ENCODE measurements around the gene MTX3.

The MTX3 gene

DNA sequence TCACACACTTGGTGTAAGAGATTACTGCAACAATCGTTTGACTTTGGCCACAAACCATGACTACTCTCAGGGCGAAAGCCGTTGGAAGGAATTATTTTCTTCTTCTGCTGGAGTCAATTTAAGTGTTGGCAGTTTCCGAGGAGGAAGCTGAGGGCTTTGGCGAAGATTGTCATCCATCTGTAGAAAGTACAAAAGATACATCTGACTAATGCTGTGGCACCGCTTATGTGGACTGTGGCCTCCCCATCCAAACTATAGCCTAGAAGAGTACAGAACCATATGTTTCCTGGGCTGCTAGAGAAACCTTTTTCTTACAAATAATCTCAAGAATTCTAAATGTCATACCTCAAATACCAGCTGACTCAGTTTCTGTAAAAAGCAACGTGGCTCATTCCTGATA, 7.4 kb downstream of the MTX3 start:
- DNase-seq (ENCODE audit: low read depth in 2 of 2): no peak

DNA sequence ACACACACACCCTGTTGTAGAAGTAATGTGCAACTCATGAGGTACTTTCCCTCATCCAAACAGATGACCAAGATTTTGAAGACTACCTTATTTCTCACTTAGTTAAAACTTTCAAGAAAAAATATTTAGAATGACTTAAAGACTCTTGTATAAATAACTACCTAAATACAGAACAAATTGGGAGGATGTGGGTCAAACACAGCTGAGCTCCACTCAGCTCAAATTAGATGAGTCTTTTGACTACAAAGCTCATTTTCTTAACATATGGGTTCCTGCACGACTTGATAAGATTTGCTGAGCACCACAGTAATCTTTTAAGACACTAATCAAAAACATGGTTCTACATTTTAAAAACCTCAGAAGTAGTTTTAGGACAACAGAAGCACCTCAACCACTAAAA, 8.9 kb downstream of the MTX3 start:
- DNase-seq (ENCODE audit: low read depth in 2 of 2): no peak

DNA sequence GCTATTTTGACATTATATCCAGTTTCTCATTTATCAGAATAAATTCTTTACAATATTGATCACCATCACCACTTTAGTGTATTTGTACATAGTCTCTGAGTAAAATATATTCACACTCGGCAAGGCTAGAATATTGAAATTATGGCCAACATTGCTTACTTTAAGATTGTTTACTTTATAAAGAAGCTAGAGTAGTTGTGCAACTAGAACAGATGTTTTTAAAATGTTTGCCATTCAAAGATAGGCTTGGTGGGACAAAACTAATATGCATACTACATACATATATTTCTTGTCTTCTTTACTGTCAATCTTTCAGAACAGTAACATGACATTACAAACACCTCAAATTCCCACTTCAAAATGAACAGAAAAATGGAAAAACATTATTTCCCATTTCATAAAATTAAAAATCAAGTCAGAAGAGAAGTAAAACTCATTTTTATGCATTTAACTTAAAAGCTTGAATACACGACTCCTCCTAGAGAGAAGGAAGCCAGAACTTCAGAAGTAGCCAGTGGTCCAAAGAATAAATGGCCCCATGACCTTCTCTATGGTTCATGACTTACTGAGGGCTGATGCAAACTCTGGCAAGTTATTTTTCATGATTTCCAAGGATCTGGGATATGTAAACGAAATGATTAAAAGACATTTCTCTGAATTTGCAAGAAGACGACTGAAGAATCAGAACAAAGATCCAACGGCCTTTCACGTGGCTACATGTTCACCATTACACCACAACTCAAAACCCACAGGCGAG, 14.1 kb downstream of the MTX3 start:
- DNase-seq (ENCODE audit: low read depth in 2 of 2): no peak

DNA sequence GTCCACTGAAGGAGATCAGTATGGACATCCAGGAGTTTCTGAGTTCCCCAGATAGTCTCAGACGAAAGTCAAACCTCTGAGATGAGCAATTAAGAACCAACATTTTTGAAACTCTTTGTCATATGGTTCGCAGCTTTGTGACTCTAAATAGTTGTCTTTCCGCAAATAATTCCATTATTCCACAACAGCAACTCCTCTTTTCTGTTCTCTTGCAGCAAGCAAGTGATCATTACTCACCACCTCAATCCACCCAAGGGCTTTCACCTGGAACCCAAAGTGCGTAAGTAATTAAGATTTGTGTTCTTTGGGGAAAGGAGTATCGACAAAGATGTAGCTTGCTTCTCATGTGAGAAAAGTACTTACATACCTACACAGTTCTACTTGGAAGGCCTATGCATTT, 15.6 kb downstream of the MTX3 start:
- DNase-seq (ENCODE audit: low read depth in 2 of 2): no peak

DNA sequence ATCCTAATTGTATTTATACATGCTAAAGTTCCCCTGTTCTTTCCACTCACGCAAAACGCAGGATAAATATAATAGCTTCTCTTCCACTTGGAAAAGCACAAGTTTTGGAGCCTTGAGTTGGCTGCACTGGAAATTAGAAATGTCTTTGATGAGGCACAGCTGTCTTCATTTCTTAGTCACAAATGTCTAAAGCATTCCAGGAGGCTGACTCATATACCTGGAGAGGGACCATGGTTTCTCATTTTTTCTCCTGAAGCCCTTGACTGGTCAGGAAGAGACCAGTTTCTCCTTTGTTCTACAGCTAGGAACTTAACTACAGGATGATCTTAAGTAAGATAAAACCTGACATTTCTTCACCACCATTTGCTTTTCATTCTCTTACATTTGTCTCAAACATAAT, 16.2 kb downstream of the MTX3 start:
- no peak for DNase-seq (ENCODE audit: low read depth in 2 of 2)

DNA sequence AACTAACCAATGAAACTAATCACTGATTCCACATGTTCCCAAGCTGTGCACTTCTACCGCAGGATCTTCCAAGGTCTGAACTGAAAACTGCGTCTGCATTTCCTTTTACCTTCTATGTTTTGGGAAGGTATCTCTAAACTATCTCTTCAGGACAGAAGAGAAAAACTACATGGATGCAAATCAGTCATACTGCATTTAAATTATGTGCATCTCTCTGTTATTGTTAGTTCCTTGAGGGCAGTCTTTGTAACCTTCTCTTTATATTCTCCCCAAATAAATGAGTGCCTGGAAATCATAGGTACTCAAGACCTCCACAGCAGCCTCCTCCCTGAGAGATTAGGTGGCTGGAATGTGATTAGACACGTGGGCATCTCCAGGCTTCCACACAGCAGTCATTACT, 17.1 kb downstream of the MTX3 start:
- DNase-seq (ENCODE audit: low read depth in 2 of 2): no peak

DNA sequence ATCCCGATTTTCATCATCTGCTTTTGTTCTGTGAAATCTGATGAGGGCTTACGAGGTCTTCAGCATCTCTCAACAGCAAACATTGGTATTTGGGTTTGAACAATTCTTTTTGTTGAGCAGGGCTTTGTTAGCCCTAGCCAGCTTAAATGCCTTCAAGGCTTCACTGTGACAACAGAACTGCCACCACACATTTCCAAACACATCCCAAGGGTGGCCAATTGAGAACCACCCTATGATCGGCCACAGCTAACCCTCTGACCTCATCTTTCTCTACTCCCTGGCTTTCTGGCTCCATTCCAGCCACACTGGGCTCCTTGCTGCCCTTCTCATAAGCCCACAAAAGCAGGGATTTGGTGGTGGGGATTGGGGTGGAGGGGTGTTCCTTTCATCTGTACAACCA, 17.6 kb downstream of the MTX3 start:
- no peak for DNase-seq (ENCODE audit: low read depth in 2 of 2)

DNA sequence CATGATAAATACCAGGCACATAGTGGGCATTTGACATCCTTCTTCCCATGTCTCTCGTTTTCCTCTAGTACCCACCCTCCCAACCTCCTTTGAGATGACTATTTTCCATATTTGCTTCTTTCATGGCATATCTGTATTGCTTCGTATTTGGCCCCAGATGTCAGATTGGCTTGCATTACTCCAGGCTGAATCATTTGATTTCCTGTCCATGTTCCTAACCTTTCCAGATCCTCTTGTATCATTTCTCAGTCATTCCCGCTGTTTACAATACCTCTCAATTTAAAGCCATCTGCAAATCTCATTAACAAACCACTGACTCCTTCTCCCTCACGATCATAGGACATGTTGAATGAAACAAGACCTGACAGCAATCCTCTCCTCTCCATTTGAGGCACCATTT, 19.9 kb downstream of the MTX3 start:
- DNase-seq (ENCODE audit: low read depth in 2 of 2): no peak

DNA sequence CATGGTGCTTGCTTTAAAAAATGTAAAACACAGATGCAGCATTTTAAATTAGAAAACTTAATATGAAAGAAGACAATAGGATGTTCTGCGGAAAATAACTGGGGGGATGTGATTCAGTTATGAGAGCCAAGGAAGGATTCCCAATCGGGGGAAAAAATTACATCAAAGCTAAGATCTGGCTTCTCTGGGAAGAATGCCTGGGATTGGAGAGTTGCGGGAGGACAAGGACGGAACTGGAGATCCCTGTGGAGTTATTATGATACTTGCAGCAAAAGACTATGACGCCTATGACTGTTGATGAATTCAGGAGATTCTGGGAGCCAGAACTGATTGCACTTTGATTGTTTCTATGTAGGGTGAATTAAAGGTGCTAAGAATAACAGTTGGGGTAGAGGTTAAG, 24.6 kb downstream of the MTX3 start:
- no peak for DNase-seq (ENCODE audit: low read depth in 2 of 2)

DNA sequence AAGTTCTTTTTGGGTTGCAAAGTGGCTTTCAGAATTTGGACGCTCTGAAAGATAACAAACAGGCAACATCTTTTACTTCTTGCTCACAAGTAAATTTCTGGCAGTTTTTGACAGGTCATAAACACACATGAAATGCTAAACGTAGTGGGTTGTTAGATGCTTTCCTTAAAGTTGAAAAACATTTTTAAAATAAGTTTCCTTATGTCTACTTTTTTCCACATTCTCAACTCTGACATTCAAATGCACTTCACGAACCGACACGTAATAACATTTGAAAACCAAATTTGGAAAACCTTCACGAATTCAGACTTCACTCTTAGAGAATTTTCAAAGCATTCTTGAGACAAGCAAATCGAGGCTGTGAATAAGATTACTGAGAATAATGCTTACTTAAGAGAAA, 26.9 kb downstream of the MTX3 start:
- no peak for DNase-seq (ENCODE audit: low read depth in 2 of 2)

DNA sequence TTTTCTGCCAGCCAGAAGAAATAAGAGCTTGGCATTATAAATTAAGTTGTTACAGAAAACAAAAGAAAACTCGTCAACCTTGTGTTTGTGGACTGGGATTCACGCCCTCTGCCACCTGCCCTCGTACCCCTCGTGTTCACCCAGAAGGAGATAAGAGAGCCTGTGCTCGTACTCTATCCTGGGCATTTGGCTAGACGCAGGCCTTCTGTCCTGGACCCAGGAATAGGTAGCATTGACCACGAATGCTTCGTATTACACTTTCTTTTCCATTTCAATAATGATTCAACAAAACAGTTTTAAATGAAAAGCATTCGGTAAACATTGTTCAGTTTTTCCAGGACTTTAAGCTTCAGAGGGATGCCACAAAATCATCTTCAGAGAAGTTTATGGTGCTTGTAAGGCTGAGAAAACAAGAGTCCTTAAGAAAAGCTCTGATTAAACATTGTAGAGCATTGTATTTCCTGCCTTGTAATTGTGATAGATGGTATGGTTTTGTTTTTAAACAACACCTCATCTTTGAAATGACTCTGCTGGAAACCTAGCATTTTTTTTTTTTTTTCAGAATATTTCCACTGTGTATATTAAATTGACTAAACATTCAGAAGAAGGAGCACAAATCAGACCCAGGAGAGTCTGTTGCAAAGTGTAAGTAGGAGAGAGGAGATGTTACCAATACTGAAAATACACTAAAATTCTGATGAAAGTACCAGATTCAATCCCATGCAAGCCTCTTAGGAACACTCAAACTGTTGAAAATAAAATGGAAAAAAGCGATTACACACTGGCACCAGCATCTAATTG, 27.6 kb downstream of the MTX3 start:
- no peak for DNase-seq (ENCODE audit: low read depth in 2 of 2)

DNA sequence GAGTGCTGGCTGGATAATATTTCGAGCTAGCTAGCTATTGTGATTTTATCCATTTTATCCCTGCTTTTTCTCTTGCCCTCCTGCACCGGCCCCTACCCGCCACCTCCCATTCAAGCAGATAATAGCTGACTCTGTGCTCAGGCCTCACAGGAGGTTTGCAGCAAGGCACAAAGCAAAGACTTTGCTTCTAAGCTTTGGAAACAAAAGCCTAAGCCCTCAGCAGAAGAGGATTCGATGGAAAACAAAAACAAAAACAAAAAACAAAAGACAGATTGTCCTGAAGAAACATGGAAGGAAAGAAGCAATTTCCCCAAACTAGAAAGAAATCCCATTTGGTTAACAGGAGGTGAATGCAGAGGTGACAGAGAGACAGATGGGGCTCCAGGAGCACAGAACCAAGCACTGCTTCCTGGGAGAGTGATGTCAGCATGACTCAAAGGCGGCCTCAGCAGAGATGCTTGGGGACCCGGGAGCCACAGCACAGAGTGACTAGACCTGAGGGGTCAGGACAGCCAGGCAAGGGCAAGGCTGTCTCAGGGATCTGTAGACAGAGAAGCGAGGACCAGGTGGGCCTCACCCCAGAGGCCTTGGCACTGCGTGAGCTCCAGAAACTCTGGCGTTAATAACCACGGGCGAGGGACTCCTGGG, 28.4 kb downstream of the MTX3 start:
- peak; percentile 7 to 33 for DNase-seq (ENCODE audit: low read depth in 2 of 2)

DNA sequence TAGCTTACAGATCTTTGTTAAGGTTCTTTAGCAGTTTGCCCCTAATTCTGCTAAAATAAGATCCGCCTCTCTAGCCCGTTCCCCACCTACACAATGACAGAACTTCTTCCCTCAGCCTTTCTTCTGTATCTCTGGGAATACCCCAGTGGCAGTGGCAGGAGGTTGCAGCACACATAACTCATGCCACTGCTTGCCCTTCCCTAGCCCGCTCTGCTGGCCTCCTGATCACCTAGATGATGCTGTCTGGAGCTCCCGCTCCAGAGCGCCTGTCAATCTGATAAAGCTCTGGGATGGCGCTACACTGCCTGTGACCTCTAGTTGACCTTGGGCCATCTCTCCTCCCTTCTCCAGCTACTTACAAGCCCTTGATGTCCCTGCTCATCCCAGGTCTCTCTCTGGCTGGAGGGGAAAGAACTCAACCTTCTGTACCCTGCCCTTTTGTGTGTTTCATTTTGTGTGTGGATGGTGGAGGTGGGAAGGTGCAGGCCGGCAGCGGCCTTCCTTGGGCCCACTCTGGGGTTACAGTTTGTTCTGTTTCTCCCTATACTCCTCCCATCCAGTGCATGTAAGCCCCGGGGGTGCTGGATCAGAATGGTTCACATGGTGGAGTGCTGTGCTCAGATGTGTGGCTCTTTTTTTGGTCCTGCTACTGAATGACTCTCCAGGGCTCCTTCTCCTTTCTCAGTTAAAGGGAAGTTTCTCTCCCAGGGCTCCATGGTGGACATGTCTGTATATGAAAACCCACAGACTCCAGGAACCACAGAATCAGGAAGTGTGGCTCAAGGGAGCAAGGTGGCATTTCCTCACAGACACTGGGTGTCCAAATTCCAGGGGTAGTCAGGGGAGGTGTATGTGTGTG, 29.1 kb downstream of the MTX3 start:
- no peak for DNase-seq (ENCODE audit: low read depth in 2 of 2)

DNA sequence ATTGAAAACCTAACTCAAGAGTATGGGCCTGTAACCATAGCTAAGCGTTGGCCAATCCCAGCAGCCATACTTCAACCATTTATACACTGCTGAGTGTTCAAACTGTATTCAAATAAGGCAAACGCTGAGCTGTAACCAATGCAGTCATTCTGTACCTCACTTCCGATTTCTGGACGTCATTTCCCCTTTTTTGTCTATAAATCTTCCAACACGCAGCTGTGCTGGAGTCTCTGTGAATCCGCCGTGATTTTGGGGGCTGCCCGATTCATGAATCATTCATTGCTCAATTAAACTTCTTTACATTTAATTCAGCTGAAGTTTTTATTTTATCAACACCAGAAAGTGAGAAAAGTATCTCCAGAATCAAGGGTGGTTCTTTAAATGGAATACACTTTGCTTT, 31.7 kb downstream of the MTX3 start:
- no peak for DNase-seq (ENCODE audit: low read depth in 2 of 2)

DNA sequence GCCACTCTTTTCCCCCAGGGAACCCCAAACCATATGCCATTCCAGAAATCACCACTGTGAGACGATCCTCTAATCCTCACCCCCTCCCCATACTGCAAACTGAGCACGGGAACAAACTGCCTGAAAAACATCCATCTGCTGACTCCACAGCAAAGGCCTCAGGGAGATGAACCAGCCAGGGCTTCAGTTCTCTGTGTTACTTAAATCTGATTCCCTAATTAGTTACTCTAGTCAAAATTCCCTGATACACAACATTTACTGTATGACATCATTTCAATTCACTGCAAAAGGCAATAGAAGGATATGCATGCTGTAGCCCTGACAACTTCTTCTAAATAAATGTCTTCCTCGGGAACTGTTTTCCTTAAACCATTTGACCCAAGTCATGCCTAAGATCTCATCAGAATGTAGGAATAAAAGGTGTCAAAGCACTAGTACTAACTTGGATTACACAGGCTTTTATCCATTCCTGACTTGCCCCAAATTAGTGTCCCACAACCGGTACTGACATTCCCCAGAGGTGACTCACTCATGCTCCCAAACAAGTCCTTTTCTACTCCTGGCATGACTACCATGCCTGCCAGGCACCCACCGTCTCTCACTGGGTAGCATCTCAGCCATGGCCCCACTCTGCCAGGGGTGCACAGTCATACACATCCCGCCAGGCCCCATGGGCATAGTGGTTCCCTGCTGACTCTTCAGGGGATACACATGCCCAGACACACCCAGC, 35.0 kb downstream of the MTX3 start:
- no peak for DNase-seq (ENCODE audit: low read depth in 2 of 2)

DNA sequence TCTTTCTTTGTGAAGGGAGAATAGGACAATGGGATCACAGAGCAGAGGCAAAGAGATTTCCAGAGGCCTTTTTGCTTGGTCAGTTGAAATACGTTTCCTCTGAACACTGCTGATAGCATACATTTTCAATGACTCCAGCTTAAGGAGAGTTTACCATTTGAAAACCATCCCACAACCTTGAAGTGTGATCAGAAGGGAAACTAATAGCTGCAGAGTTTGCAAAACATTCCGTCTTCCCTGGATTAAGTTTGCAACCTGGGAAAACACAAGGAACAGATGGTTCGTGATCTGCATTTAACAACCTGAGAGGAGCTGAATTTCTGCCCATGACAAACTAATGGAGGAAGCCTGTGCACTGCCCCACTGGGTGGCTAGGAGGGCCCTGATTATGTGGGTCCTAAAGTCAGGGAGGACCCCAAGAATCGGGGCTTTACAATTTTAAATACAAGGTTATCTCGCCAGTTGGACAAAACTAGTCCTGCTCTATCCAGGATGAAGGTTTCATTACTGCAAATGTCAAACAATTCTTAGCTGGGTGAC, 35.6 kb downstream of the MTX3 start:
- no peak for DNase-seq (ENCODE audit: low read depth in 2 of 2)

DNA sequence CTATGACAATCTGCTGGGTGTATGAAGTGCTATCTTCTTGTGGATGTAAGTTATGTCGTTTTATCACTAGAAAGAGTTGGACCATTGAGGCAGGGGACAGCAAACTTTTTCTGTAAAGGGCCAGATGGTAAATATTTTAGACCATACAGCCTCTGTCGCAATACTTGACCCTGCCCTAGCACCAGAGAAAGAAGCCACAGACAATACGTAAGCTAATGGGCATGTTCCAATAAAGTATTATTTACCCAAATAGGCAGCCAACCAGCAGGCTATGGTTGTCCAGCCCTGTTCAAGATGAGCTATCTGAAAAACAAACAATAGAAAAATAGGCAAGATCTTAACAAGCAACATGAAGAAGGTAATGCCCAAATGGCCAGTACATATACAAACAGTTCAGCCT, 36.4 kb downstream of the MTX3 start:
- DNase-seq (ENCODE audit: low read depth in 2 of 2): no peak

DNA sequence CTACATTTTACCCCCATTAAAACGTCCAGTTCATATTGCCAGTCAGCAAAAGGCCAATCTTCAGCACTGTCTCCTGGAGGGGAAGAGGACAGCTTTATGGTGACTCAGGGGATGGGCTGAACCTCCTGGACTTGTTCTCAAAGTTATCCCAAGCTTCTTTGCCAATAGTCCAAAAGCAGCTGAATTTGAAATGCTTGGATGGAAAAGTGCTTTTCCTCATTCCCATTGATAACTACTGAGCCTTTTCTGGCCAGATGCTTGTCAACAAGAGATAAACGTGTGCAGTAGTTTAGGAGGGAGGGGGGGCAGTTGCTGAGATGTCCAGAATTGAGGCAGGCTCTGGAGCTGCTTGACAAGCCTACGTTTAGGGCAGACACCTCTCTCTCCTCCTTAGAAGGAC, 43.5 kb downstream of the MTX3 start:
- no peak for DNase-seq (ENCODE audit: low read depth in 2 of 2)

DNA sequence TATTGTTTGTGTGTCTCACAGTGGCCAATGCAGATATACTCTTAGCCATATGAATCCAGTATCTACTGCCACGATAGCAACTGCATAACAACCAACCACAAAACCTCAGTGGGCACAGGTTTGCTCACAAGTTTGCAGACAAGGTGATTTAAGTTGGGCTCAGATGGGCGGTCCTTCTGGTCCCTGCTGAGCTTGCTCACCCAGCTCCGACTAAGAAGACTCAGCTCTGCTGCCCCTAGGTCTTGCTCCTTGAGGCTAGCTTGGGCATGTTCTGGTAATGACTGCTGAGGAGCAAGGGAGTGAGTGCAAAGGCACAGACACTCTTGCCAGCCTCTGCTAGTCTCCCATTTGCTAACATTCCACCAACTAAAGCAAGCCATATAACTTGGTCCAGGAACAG, 52.6 kb downstream of the MTX3 start:
- DNase-seq (ENCODE audit: low read depth in 2 of 2): no peak

DNA sequence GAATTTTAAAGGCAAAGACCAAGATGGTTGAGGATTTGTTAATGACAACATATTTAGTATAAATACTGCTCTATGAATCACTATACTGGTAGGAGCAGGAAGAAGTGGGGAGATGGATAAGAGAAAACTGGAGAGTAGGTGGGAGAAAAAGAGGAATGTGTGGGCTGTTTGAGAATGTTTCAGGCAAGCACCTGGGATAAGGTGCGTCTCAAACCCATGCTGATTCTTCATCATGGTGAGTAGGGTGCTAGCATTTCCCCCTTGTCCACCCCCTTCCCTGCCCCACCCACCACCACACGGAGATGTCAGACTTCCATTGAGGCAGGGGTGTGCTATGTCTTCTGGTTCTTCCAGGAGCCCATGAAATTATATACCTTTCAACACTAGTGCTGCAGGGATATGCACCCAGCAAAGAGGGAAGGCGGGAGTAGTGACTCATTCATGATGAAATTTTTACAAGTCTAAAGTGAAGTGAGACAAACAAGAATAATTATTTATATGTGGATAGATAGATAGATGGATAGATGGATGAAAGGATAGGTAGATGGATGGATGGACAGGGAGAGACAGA, 54.3 kb downstream of the MTX3 start:
- DNase-seq (ENCODE audit: low read depth in 2 of 2): no peak

All from activated CD4-positive, alpha-beta T cell treated with anti-CD3 and anti-CD28 coated beads for 24 hours (primary cell).